ENCODE measurements around the gene BUD13. TPM values are rescaled to one million over a fixed set of nuclear protein-coding genes. Genes with fewer than 3 reads are reported as not detected.

BUD13 gene, protein sequence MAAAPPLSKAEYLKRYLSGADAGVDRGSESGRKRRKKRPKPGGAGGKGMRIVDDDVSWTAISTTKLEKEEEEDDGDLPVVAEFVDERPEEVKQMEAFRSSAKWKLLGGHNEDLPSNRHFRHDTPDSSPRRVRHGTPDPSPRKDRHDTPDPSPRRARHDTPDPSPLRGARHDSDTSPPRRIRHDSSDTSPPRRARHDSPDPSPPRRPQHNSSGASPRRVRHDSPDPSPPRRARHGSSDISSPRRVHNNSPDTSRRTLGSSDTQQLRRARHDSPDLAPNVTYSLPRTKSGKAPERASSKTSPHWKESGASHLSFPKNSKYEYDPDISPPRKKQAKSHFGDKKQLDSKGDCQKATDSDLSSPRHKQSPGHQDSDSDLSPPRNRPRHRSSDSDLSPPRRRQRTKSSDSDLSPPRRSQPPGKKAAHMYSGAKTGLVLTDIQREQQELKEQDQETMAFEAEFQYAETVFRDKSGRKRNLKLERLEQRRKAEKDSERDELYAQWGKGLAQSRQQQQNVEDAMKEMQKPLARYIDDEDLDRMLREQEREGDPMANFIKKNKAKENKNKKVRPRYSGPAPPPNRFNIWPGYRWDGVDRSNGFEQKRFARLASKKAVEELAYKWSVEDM
- total RNA-seq (2021; ENCODE audit: unreplicated experiment) (22.9 TPM), Bru-seq, nascent RNA (percentile 82 among the genes with signal in this experiment), BruChase-seq, experiment 1, labeled RNA remaining after a 6-hour chase (percentile 60 among the genes with signal in this experiment), BruChase-seq, experiment 2, labeled RNA remaining after a 2-hour chase (percentile 74 among the genes with signal in this experiment)
- polyA plus RNA-seq (2012): 16.1 and 19.0 TPM in 2 replicates
- long read RNA-seq, transcript BUD13-201 (10 exons, 2,196 nt): major isoform, 22 of 31 reads
- long read RNA-seq, partial matches to known transcripts: 4 of 31 reads
- long read RNA-seq, other reads (novel, unspliced or antisense): 5 of 31 reads

- peak within 1 kb of the TSS; percentile 82 for H3K9ac ChIP-seq (ENCODE audit: low read length)
- ATAC-seq: peak; percentile 93
- no peaks in the 10 kb centered on the region for H3K9me2 ChIP-seq (ENCODE audit: insufficient read depth)
- RAD21 ChIA-PET (ENCODE audit: low non-redundant PET in 1 of 2, low total read pairs in 2 of 2, uncharacterized antibody in 2 of 2, unreplicated experiment in 2 of 2): no interaction called here
- H3K9me3 ChIP-seq (ENCODE audit: control insufficient read depth in 1 of 2, insufficient read depth in 1 of 2, low read depth in 1 of 2, low read length in 2 of 2): no peaks in the 10 kb centered on the region
- peak within 1 kb of the TSS; percentile 83 for H3K4me2 ChIP-seq (ENCODE audit: low read length)
- H3K27ac ChIP-seq (ENCODE audit: low read depth, low read length): peak within 1 kb of the TSS; percentile 91
- intact Hi-C loops (cut with micrococcal nuclease): no loop called here
- H2AFZ ChIP-seq (ENCODE audit: low read depth, low read length, poor library complexity, severe bottlenecking): peak within 1 kb of the TSS; percentile 55
- no TSS peak for BruUV-seq (replicated peaks)
- peaks cover 10 to 21% of the 10 kb centered on the region in 2 experiments; a peak in 3 of 4 replicates for H3K4me1 ChIP-seq (ENCODE audit: control insufficient read depth in 1 of 2, insufficient read depth in 2 of 2, low read length in 2 of 2)
- H3K27me3 ChIP-seq (ENCODE audit: insufficient read depth, low read length): no peaks in the 10 kb centered on the region
- H4K20me1 ChIP-seq (ENCODE audit: insufficient read depth): no peaks in the 10 kb centered on the region
- DNase-seq (ENCODE audit: low read depth, low spot score): peak; percentile 72
- H3K36me3 ChIP-seq (ENCODE audit: control insufficient read depth in 1 of 2, insufficient read depth in 2 of 2, low read length in 2 of 2): peaks cover 8 to 18% of the 10 kb centered on the region in 2 experiments; a peak in 3 of 4 replicates
- POLR2A ChIA-PET: no interaction called here
- H3K4me3 ChIP-seq (replicated peaks in 1 of 2; ENCODE audit: low read depth in 1 of 2, low read length in 2 of 2): peak within 1 kb of the TSS; percentile 84 to 94
- peaks cover 36% of the 10 kb centered on the region for H3K79me2 ChIP-seq (ENCODE audit: insufficient read depth, low read length)
- CTCF ChIA-PET: interaction anchor here (1.0 to 1.7 kb wide), 2 partner anchors 15 to 19 kb away, joined by 3 to 6 read pairs; partner anchors contain the start of genes APOA5 and ZPR1
- TF ChIP-seq JUND (IDR thresholded peaks at IDR 0.05) (no peak; the same call in 1 of the 2 replicates), ATF3 (IDR thresholded peaks at IDR 0.05) (no peak), ZNF274 (IDR thresholded peaks at IDR 0.05; ENCODE audit: low read depth, low read length) (no peak), FOSL1 (IDR thresholded peaks at IDR 0.05; ENCODE audit: low read depth) (no peak), EGR1 (IDR thresholded peaks at IDR 0.05; ENCODE audit: low read depth) (peak; percentile 83), ZBTB33 (IDR thresholded peaks at IDR 0.05; ENCODE audit: extremely low read depth, insufficient replicate concordance, low read length) (peak; percentile 87), CBX3 (IDR thresholded peaks at IDR 0.05; ENCODE audit: low read depth) (peak; percentile 92), EZH2 (IDR thresholded peaks at IDR 0.05) (no peak), SP1 (IDR thresholded peaks at IDR 0.05; ENCODE audit: low read depth) (peak; percentile 80), CEBPB (IDR thresholded peaks at IDR 0.05; ENCODE audit: low read depth) (no peak), YY1 (IDR thresholded peaks at IDR 0.05; ENCODE audit: extremely low read depth, insufficient replicate concordance, low read depth, low read length) (peak; percentile 95), EZH2phosphoT487 (IDR thresholded peaks at IDR 0.05; ENCODE audit: borderline replicate concordance) (no peak), SIN3A (IDR thresholded peaks at IDR 0.05; ENCODE audit: low read depth) (peak; percentile 94), TCF7L2 (IDR thresholded peaks at IDR 0.05; ENCODE audit: borderline replicate concordance, extremely low read depth, insufficient read depth, insufficient read length) (peak; percentile 50), POLR2AphosphoS5 (IDR thresholded peaks at IDR 0.05; ENCODE audit: low read depth, low read length) (peak; percentile 93), POLR2A (IDR thresholded peaks at IDR 0.05; ENCODE audit: borderline replicate concordance, extremely low read depth, insufficient read depth, insufficient read length) (peak; percentile 41)
- TF ChIP-seq, protein P1, sequence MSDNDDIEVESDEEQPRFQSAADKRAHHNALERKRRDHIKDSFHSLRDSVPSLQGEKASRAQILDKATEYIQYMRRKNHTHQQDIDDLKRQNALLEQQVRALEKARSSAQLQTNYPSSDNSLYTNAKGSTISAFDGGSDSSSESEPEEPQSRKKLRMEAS (IDR thresholded peaks at IDR 0.05): peak; percentile 91
Measured at GRCh38 chr11:116772443-116773202, at the start of gene BUD13. TSS of gene BUD13 (minus strand) at chr11:116772987. CDS start at chr11:116772964, 23 bp downstream.

All from HCT116 (cell line).